Liver (tissue), 9 donors: ENCODE results near the gene ULBP3. TPM values are rescaled to one million over a fixed set of nuclear protein-coding genes. Genes with fewer than 3 reads are reported as not detected.

Source experiments
- DNase-seq: peaks from one replicate; pipeline ENCODE4 v3.0.0-alpha.2; 2017; ENCODE audit warnings: low spot score
- H3K27ac ChIP-seq, 2 donors: one replicate each; pipeline ENCODE4 v1.7.0; 2013; ENCODE audit warnings: inconsistent platforms in 2 of 2, low read length in 2 of 2, control low read depth in 1 of 2, low read depth in 1 of 2, mild to moderate bottlenecking in 1 of 2
- H3K27me3 ChIP-seq, 4 donors: one replicate each; pipeline versions ENCODE4 v1.6.1 to v1.7.0; 2013; ENCODE audit warnings: low read length in 3 of 4, inconsistent platforms in 1 of 4, mild to moderate bottlenecking in 1 of 4, moderate library complexity in 1 of 4; ENCODE audit not compliant: control insufficient read depth in 4 of 4, insufficient read depth in 4 of 4
- H3K36me3 ChIP-seq, 4 donors: one replicate each; pipeline versions ENCODE4 v1.6.1 to v1.7.0; 2013; ENCODE audit warnings: low read length in 3 of 4, mild to moderate bottlenecking in 3 of 4, low read depth in 1 of 4, moderate library complexity in 1 of 4; ENCODE audit not compliant: control insufficient read depth in 4 of 4, insufficient read depth in 3 of 4
- H3K4me1 ChIP-seq, 4 donors: one replicate each; pipeline versions ENCODE4 v1.6.1 to v1.7.0; 2013; ENCODE audit warnings: low read length in 3 of 4, mild to moderate bottlenecking in 3 of 4, moderate library complexity in 1 of 4; ENCODE audit not compliant: control insufficient read depth in 4 of 4, insufficient read depth in 4 of 4
- H3K4me3 ChIP-seq, 3 donors: one replicate each; pipeline versions ENCODE4 v1.6.1 to v1.7.0; 2013; ENCODE audit warnings: low read length in 3 of 3, control low read depth in 1 of 3, low read depth in 1 of 3, mild to moderate bottlenecking in 1 of 3
- H3K9ac ChIP-seq, 2 donors: one replicate each; pipeline ENCODE4 v1.7.0; 2013; ENCODE audit warnings: low read length in 2 of 2, mild to moderate bottlenecking in 2 of 2, moderate library complexity in 2 of 2, control low read depth in 1 of 2, low read depth in 1 of 2
- H3K9me3 ChIP-seq, 4 donors: one replicate each; pipeline versions ENCODE4 v1.6.1 to v1.7.0; 2013; ENCODE audit warnings: low read length in 3 of 4; ENCODE audit not compliant: control insufficient read depth in 4 of 4
- CTCF ChIP-seq: fragments of 150-350 bp; IDR thresholded peaks from 2 replicates; pipeline ENCODE4 v1.5.1; 2017; ENCODE audit warnings: improper control_type of control experiment, low read depth, low read length; ENCODE audit not compliant: missing input control
- EGR1 ChIP-seq, 2 donors: IDR thresholded peaks; 2 replicates each; pipeline ENCODE4 v1.6.1; 2016 to 2018; ENCODE audit warnings: antibody characterized with exemption in 2 of 2, low read depth in 2 of 2
- FOXA1 ChIP-seq: IDR thresholded peaks from 2 replicates; pipeline ENCODE4 v1.6.1; 2016; ENCODE audit warnings: antibody characterized with exemption
- GABPA ChIP-seq, 2 donors: IDR thresholded peaks in 1 of 2; conservative IDR thresholded peaks in 1 of 2; 2 replicates each; pipeline ENCODE4 v1.6.1; 2016; ENCODE audit warnings: antibody characterized with exemption in 2 of 2, mild to moderate bottlenecking in 1 of 2, moderate library complexity in 1 of 2
- HNF4A ChIP-seq, 2 donors: conservative IDR thresholded peaks; 2 replicates each; pipeline ENCODE4 v1.6.1; 2016; ENCODE audit warnings: antibody characterized with exemption in 2 of 2, mild to moderate bottlenecking in 2 of 2
- HNF4G ChIP-seq: IDR thresholded peaks from 2 replicates; pipeline ENCODE4 v1.6.1; 2016; ENCODE audit warnings: antibody characterized with exemption
- JUND ChIP-seq, 2 donors: IDR thresholded peaks; 2 replicates each; pipeline ENCODE4 v1.6.1; 2016; ENCODE audit warnings: antibody characterized with exemption in 2 of 2
- MAX ChIP-seq: IDR thresholded peaks from 2 replicates; pipeline ENCODE4 v1.6.1; 2016; ENCODE audit warnings: antibody characterized with exemption
- RAD21 ChIP-seq, 2 donors: IDR thresholded peaks; 2 replicates each; pipeline ENCODE4 v1.6.1; 2016; ENCODE audit warnings: antibody characterized with exemption in 2 of 2, mild to moderate bottlenecking in 2 of 2
- REST ChIP-seq: IDR thresholded peaks from 2 replicates; pipeline ENCODE4 v1.6.1; 2016; ENCODE audit warnings: antibody characterized with exemption, mild to moderate bottlenecking
- RXRA ChIP-seq, 2 donors: IDR thresholded peaks; 2 replicates each; pipeline ENCODE4 v1.6.1; 2017 to 2018; ENCODE audit warnings: antibody characterized with exemption in 2 of 2, mild to moderate bottlenecking in 1 of 2
- TAF1 ChIP-seq: conservative IDR thresholded peaks from 2 replicates; pipeline ENCODE4 v1.6.1; 2016; ENCODE audit warnings: antibody characterized with exemption, mild to moderate bottlenecking
- YY1 ChIP-seq: IDR thresholded peaks from 2 replicates; pipeline ENCODE4 v1.6.1; 2016; ENCODE audit warnings: antibody characterized with exemption, mild to moderate bottlenecking
- ZBTB33 ChIP-seq: IDR thresholded peaks from 2 replicates; pipeline ENCODE4 v1.6.1; 2016; ENCODE audit warnings: antibody characterized with exemption
- WGBS: extraction: QIAGEN DNeasy Blood & Tissue Kit; methylation state at CpG from one replicate; pipeline ENCODE4 v1.1.7; 2013; 5-methylcytosine and 5-hydroxymethylcytosine counted together
- polyA plus RNA-seq, 2 donors: library from polyadenylated mRNA; stranded (reverse) in 1 of 2; unstranded in 1 of 2; fragments of 200-250 nt in 1 of 2; fragments of >200 nt in 1 of 2; fragmentation: Nextera tagmentation in 1 of 2; extraction: Ambion mirVana in 1 of 2; gene quantifications; one replicate each; pipeline versions ENCODE4 v1.2.1 to v1.2.3, GENCODE V29; 2013 to 2015
- total RNA-seq, 2 donors: library from RNA; depleted of rRNA; stranded (reverse); fragments of >200 nt; gene quantifications; one replicate each; pipeline ENCODE4 v1.2.3, GENCODE V29; 2014
- donor health status: healthy.
- donor health status: healthy.
- donor health status: healthy.
- donor health status: healthy.
- donor health status: healthy.

ULBP3 gene
- total and polyA plus RNA-seq, 4 donors: 0.88 to 2.3 (median 0.92) TPM; not detected in 1

- TF ChIP-seq ZBTB33 (no peak), GABPA (IDR thresholded peaks at IDR 0.05 in 1 of 2, conservative IDR thresholded peaks at IDR 0.05 in 1 of 2) (no peak)
Observed at GRCh38 chr6:150091476-150091875, 22.6 kb upstream of the ULBP3 start (continued).

- no peak for DNase-seq
- no peak for TF ChIP-seq FOXA1
- no peak for TF ChIP-seq EGR1 (IDR thresholded peaks at IDR 0.05; ENCODE audit: low read depth in 2 of 2)
- no peak for TF ChIP-seq JUND (IDR thresholded peaks at IDR 0.05)
- no peak for TF ChIP-seq GABPA (IDR thresholded peaks at IDR 0.05 in 1 of 2, conservative IDR thresholded peaks at IDR 0.05 in 1 of 2)
- TF ChIP-seq HNF4A (conservative IDR thresholded peaks at IDR 0.05): no peak
- no peak for TF ChIP-seq REST
- TF ChIP-seq RAD21 (IDR thresholded peaks at IDR 0.05): no peak
- no peak for TF ChIP-seq CTCF
- no peak for TF ChIP-seq HNF4G
- no peak for TF ChIP-seq YY1
- TF ChIP-seq TAF1: no peak
- TF ChIP-seq RXRA (IDR thresholded peaks at IDR 0.05): no peak
- no peak for TF ChIP-seq MAX
- H3K9ac ChIP-seq: no peak overlapping the region
- no peaks in the 10 kb centered on the region for H3K9me3 ChIP-seq
- no peak overlapping the region for H3K27ac ChIP-seq
- 94% methylated on average over 3 of the region's 3 CpGs for WGBS
- H3K36me3 ChIP-seq: no peaks in the 10 kb centered on the region
- peaks cover 0 to 2% (median 0%) of the 10 kb centered on the region in 4 donors for H3K27me3 ChIP-seq
- H3K4me1 ChIP-seq: no peaks in the 10 kb centered on the region
- H3K4me3 ChIP-seq: no peak overlapping the region
Observed at GRCh38 chr6:150090328-150090727, 21.4 kb upstream of the ULBP3 start.
